HG02798 (cell line): ENCODE measurements around the gene PLA2R1.

Experiments used
- ATAC-seq: cut with Tn5 transposase; IDR thresholded peaks from one replicate; pipeline ENCODE4 v1.9.1; 2021; ENCODE audit warnings: mild to moderate bottlenecking; ENCODE audit not compliant: unreplicated experiment, poor library complexity

The PLA2R1 gene

DNA sequence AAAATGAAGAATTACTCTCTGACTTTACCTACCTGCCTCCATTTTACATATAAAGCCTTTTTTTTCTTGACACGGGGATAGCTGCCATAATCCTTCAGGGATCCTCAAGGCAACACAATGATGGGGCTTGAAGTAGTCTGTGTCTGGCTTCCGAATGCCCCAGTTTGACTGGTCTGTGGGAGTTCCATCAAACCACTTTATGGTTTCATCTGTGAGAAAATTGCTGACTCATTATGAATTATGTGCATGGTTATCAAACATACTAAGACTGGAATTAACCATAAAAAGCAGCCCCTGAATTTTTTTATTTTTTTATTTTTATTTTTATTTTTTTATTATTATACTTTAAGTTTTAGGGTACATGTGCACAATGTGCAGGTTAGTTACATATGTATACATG lies 117.5 kb downstream of the PLA2R1 start:
- no peak for ATAC-seq

DNA sequence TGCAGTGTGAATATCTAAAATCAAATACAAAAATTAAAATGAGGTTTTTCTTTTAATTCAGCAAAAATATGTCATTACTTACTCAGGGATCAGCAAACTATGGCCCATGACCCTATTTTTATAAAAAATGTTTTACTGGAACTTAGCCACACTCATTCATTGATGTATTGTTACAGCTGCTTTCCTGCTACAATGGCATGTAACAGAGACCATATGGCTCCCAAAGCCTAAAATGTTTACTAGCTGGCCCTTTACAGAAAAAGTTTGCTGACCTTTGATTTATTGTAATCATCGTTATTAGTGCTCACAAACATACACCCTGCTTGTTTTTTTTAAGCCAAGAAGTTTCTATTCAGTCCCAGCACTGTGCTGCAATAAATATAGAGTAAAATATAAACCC lies 120.3 kb downstream of the PLA2R1 start:
- ATAC-seq: no peak

DNA sequence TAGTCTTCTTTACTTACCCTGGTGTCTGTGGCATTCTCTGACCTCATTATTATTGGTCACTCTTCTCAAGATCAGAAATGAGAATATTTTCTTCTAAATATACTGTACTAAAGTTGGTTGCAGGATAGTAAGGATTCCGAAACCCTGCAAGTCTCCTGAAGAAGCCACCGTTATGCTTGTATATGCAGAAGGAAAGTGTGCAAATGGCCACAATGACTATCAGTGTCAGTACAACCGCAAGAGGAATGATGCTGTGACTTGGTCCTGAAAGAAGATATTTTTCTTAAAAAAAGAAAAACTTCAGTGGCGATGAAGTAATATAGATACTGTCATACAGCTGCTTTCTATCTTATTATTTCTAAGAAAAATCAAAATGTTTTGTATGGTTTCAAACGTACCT lies 120.7 kb downstream of the PLA2R1 start:
- no peak for ATAC-seq

DNA sequence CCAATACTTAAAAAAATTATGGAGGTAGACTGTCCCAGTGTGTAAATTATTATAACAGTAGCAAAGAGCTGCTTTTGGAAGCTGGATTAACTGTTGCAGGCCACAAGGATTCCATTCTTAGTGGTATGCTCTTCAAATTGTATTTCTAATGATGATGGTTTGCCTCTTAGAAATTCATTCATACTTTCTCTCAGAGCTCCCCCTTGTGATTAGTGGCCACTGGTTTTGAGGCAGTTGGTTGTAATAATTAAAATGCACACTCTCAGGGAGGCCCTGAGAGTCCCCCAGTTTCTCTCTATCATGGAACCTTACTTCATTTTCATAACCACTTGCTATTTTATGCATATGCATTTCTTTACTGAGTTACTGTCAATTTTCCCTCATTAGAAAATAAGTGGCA lies 122.5 kb downstream of the PLA2R1 start:
- peak; percentile 75 for ATAC-seq

DNA sequence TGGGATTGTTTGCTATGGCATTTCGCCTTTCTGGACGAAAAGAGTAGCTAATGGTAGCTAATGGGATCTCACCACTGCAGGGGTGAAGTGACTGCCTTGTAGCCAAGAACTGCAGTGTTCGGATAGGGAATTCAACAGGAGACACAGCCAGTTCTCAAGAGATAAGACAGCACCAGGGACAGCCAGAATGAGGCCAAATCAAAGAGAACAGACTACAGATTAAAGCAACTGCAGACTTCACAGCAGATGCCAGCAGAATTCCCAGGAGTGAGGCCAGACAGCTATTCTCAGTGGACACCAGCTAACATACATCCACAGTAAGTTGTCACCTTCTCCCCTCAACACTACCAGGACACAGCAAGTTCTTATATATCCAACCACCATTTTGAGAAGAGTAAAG lies 124.0 kb downstream of the PLA2R1 start:
- no peak for ATAC-seq

DNA sequence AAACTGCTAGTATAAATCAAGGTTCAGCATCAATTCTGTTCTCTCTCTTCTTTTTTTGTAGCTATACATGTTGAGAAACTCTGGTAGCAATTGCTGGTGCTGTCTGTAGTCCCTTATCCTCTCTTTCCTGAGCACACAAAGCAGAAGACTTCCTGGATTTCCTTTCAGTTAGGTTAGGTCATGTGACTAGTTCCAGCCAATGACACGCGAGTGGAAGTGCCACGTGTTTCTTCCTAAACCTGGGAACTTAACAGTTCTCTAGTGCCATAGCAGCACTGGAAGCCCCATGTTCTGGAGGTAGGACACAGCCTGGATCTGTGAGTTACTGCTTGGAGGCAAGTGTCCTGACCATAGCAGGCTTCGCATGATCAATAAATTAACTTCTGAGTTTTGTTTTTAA lies 125.9 kb downstream of the PLA2R1 start:
- no peak for ATAC-seq

DNA sequence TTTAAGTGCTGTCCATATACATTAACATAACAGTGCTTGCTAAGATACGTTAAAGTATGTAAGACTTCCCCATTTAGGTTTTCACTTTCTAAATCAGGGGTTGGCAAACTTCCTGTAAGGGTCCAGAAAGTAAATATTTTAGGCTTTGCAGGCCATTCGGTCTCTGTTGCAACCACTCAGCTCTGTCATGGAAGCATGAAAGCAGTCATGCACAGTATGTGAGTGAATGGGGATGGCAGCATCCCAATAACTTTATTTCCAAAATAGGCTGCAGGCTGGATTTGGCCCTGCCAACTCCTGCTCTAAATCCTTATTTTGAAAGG lies 128.7 kb downstream of the PLA2R1 start:
- peak; percentile 88 for ATAC-seq

DNA sequence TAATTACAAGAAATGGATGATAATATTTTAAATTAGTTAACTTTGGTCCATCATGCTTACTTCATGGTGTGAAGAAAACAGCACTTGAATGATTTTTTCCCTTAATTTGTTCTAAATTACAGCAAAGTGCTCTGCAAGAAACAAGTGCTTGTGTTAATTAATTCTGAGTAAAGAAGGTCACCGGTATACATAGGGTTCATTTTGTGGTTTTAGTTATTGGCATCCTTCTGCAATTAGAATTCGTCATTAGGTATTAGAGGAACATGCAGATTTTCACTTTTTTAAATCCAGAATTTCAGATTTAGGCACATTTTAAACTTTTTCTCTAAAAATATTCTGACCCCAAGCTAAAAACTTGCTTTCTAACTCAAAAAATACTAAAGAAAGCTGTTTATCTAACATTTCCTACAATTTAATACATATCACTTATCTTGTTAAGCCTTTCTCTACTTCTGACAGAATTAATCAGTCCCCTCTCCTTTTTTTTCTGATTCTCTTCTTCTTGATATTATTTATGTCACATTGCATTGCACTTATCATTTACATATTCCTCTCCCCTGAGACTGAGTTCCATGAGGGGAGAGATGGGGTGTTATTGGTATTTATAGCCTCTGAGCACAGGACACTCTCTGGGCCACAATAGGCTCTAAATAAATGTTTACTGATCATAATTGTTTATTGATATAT lies 129.2 kb downstream of the PLA2R1 start:
- ATAC-seq: no peak

DNA sequence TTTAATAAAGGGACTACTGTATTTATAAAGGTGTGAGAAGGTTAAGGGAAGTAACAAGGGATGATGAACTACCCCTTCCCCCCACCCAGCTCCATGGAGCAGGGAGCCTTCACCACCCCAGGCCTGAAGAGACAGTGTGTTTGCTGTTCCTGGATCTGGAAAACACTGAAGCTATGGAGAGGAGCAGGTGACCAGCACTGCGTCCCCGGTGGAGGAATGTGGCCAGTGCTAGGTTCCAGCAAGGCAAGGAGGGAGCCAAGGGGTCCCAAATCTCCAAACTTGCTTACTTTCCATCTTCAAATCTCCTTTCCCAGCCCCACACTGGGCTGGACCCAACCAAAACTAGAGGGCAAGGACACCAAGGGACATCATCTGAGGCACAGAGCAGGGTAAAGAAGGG lies 135.7 kb downstream of the PLA2R1 start:
- no peak for ATAC-seq

DNA sequence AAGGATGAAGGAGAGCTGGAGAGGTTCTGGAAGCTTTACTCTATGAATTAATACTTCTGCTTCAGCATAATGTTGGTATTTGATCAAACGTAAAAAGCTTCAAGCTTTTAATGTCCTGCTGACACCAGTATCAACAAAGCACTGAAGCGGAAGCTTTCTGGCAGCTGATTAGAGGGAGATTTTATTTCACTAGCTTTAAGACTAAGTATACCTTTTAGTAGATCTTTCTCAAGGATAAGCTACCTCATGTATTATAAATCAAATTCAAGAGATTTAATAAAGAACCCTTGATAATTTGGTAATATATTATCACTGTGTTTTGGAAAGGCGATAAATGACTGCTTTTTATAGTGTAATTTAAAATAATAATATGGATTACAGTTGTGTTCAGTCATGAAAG lies 136.4 kb downstream of the PLA2R1 start:
- ATAC-seq: no peak

DNA sequence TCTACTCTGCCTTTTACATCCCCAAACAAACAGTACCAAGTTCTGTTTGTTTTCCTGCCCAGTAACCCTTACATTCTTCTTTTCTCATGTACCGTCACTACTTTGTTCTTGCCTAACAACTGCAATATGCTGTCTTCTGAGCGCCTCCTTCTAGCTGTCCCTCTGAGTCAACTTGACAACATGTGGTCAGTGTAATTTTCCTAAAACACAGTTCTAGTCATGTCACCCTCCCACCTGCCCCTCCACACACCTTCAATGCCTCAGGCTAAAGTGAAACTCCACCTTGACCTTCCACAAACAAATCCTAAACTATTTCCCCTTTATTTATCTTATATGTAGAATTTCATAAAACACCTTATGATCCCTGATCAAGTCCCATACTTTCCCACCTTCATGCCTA lies 139.9 kb downstream of the PLA2R1 start:
- peak; percentile 84 for ATAC-seq

DNA sequence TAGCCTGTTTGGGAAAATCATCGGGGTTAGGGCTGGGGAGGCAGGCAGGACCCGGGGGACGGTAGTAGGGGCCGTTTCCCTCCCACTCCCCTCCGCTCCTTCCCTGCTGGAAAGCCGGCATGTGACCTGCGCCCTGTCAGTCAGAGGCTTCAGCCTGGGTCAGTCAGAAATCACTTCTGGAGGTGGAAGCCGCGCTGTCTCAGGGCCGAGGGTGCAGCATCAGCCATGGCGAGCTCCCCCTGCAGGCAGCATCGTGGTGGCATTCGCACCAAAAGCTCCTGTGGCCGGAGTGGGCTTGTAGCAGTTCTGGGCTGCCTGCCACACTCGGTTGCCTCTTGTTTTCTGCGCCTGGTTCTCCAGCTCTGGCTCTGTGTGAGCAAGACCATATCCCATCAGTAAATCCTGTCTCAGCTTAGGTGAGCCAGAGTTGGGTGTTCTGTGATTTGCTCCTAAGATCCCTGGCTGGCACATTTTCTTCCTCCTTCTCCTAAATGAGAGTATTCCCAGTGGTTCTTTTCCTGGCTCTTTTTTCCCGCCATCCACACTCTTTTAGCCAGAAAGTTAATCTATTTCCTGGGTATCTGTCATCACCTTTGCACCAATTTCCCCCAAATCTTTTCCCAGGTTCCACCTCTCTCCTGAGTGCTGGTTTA lies 140.5 kb downstream of the PLA2R1 start:
- peak; percentile 92 for ATAC-seq

DNA sequence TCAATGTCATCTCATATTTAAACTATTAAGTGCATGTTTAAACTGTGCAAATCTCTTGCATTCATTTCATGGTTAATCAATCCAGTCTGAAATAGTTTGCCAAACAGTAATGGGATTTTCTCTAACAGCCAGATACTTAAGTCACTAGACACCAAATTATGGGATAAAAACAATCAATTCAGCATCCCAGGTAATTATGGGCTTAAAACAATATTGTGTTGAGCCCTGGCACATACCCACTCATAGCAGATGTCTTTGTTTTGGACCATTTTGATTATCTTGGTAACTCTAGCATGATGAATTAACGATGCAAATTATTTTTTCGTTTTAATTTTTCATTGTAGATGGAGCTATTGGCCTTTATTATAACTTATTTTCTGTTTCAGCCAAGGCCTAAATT lies 145.9 kb downstream of the PLA2R1 start:
- ATAC-seq: no peak

DNA sequence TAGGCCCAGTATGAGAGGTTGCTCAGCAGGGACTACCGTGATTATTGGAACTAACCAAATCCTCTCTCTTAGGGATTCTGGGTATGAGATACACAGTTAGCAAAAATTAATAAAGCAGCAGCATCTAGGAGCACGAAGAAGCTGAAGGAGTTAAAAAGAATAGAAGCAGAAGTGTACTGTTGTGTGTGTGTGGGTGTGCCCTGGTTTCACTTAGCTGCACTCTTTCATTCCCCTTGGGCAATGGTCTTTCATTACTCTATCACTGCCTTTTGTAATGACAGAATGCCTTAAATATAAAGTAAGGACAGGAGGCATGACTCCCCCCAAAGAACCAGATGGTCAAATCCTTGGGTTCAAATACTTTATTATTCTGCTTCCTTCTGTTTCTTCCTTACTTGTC lies 148.5 kb downstream of the PLA2R1 start:
- no peak for ATAC-seq

DNA sequence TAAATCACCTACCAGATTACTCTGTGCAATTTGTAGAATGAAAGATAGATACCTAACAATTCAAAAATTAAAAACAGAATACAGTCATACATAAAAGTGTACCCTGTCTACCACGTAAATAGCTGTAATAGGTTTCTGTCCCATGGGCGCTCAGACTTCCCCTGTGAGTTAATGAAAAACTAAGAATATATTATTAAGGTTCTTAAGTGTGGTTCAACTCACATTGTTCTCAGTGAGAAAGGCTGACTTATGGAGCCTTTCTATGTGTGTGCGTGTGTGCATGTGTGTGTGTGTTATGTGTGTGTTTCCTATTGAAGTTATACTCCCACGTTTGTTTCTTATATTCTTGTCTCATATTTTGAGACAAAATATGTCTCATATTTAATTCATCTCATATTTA lies 149.8 kb downstream of the PLA2R1 start:
- ATAC-seq: no peak

DNA sequence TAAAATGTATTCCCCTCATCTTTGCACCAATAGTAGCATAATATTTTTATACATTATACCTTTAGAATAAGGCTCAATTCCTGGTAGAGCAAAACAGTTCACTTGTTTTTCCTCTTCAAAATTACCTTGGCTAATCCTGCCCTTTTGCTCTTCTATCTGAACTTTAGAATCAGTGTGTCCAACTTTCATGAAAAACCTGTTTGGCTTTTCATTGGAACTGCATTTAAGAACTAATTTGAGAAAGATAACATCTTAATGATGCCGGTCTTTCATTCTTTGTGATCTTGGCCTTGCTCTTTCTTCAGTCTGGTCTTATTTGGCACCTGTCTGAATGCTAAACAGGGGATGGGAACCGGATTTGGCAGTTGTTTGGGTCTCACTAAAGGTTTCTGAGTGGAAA lies 151.5 kb downstream of the PLA2R1 start:
- no peak for ATAC-seq

DNA sequence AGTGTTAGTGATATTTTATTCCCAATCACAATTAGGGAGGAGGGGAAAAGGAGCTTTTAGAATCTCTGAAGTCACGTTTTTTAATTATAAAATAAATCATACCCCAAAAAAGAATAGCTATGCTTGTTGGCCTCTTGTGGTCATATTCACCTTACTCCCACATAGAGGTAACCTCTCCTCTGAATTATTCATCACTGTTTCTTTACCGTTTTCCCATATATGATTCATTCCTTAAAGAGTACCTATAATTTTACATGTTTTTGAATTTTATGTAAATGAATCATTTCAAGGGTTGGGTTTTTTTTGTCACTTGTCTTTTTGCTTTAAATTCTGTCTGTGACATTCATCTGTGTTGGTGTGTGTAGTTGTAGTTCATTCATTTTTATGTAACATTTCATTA lies 153.8 kb downstream of the PLA2R1 start:
- no peak for ATAC-seq

DNA sequence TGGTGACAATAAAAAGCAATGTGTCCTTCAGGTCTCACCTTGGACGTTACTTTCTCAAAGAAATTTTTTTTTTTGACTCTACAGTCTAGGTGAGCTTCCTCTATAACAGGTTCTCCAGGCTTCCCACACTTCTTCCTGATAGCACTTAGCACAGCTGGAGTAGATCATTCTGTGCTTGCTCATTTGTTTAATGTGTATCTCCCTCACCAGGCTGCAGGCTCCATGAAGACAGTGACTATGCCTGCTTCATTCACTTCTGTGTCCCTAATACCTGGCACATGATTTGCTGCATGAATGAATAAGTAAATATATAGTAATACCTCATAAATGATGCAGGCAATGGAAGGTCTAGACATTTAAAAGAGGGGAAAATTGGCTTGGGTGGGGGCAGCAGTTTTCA lies 154.5 kb downstream of the PLA2R1 start:
- no peak for ATAC-seq

DNA sequence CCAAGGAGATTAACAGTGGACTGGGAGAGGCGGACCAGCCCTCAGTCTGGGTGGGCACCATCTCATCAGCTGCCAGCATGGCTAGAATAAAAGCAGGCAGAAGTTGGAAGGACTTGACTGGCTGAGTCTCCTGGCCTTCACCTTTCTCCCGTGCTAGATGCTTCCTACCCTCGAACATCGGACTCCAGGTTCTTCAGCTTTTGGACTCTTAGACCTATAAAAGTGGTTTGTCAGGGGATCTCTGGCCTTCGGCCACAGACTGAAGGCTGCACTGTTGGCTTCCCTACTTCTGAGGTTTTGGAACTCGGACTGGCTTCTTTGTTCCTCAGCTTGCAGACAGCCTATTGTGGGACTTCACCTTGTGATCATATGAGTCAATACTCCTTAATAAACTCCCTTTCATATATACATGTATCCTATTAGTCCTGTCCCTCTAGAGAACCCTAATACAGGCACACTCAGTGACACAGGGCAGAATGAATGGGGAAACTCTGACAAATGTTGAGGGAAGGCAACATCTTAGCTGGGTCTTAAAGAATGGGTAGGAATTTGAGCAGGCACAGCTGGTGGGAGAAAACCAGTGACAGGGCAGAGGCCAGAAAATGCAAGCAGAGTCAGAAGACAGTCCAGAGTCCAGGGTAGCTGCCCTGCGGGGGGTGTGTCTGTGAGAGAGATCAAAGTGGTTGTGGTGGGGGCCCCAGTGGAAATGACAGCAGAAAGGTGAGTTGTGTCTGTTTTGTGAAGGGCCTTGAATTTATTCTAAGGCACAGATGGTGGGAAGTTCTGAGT lies 156.3 kb downstream of the PLA2R1 start:
- no peak for ATAC-seq

DNA sequence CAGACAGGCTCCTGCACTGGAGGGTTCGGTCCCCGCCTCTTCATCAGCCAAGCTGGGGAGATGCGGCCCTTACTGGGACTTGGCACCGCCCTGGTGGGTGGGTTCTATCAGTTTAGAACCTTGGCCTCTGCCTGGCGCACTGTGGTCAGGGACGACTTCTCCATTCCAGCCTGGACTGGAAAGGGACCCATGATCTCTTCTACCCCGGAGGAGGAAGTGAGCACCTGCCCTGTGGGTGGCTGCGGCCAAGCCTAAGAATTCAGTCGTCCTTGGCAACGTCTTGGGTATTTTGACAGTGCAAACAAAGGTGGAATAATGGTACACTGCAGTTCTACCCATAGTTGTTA lies 157.5 kb downstream of the PLA2R1 start:
- ATAC-seq: peak; percentile 52

DNA sequence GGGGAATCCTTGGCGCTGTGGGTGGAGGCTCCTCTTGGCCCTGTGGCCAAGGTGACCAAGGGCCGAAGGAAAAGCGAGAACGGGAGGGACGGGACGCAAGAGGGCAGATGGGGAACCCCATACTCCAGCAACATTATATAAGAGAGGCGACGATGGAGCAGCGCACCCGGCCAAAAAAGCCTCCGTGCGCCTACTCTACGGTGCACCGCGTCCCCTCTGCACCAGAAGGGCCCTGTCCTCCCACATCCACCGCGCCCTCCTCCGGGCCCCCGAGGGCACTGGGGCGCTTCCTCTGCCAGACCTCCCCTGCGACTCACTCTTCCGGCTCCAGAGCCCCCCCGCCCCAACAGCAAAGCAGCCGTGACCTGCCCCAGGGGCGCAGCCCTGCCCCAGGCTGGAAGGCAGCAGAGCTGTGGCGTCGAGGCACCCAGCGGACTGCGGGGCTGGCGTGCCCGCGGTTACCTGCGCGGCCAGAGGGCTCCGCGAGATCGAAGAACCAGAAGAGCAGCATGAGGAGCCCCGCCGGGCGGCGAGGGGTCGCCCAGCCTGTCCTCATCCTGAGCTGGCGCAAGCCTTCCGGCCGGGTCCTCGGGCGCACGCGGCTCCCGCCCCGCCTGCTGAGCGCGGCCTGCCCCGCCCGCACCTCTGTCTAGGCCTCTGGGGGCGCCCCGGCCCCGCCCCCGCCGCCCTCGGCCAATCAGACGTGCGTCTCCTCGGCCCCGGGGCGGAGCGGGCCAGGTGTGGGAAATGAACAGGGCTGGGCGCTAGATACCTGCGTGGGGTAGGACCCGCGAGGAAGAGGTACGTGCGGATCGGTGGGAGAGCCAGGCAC lies 158.1 kb downstream of the PLA2R1 start, which contains the start of gene LY75:
LY75 (minus strand) TSS at position 630 of the 832 bp plus-strand sequence.
- peak; percentile 90 for ATAC-seq
